Fibroblast of upper back skin (primary cell): ENCODE data around the gene IL21R.

Experiments used
- DNase-seq: peaks from one replicate; pipeline ENCODE4 v3.0.0-alpha.2; 2013

IL21R gene

GRCh38 chr16:27492588-27492979, 90.6 kb downstream of the IL21R start:
- no peak for DNase-seq

GRCh38 chr16:27495191-27495590, 93.2 kb downstream of the IL21R start:
- peak; percentile 93 for DNase-seq

GRCh38 chr16:27498031-27498825, 96.3 kb downstream of the IL21R start:
- peak; percentile 17 for DNase-seq

- DNase-seq, result no peak
These were observed 97.1 kb downstream of the IL21R start for GRCh38 chr16:27498916-27499658.

GRCh38 chr16:27499659-27500055, 97.7 kb downstream of the IL21R start:
- DNase-seq, result no peak

- DNase-seq, result peak; percentile 5
These were observed 98.8 kb downstream of the IL21R start for GRCh38 chr16:27500801-27501200.
